ENCODE data around the gene PRKCB. TPM values are rescaled to one million over a fixed set of nuclear protein-coding genes. Genes with fewer than 3 reads are reported as not detected.

The PRKCB gene
- total RNA-seq, 6 donors from 2014 or later = 9.6 to 28.0 (median 13.9) TPM

- no peaks in the 10 kb centered on the region for H3K36me3 ChIP-seq
- peak overlapping the region in 1 of 4 donors; percentile 54 for H3K27ac ChIP-seq
- WGBS, 2 donors = 8 to 58% methylated on average over 1 to 3 of the region's 3 CpGs
- TF ChIP-seq POLR2AphosphoS5 (IDR thresholded peaks at IDR 0.05) = no peak
- TF ChIP-seq POLR2A (IDR thresholded peaks at IDR 0.05) = no peak
- TF ChIP-seq CTCF (IDR thresholded peaks at IDR 0.05) = no peak
- no peak for TF ChIP-seq EP300 (IDR thresholded peaks at IDR 0.05)
- ATAC-seq (ENCODE audit: low FRiP score in 2 of 2) (no peak), DNase-seq (no peak)
- H3K4me1 ChIP-seq = peaks cover 0 to 14% (median 4%) of the 10 kb centered on the region in 4 donors
- no peaks in the 10 kb centered on the region for H3K27me3 ChIP-seq
- no peak overlapping the region for H3K4me3 ChIP-seq
- H3K9me3 ChIP-seq = no peaks in the 10 kb centered on the region
These were observed 114.6 kb downstream of the PRKCB start for GRCh38 chr16:23950291-23950894.

DNA sequence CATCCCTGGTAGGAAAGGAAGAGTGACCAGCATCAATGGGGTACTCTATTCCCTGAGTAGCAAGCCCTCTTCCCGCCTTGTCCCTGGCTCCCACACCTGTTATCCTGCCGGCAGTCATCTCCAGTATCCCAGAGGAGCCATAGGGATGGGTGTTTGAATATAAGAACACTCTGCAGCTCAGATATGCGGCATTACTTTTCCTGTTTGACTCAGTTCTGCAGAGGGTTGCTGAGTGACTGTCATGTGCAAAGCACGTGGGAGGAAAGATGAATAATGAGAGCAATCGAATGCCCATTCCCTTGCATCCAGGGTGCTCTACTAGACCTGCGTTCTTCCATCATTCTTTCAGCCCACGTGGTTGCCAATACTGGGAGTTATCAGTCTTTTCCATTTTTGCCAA lies 115.1 kb downstream of the PRKCB start:
- Histone ChIP-seq H3K27me3 (no peaks in the 10 kb centered on the region), H3K27ac (peak overlapping the region in 1 of 4 donors; percentile 54), H3K4me1 (peaks cover 0 to 14% (median 4%) of the 10 kb centered on the region in 4 donors), H3K4me3 (no peak overlapping the region), H3K36me3 (no peaks in the 10 kb centered on the region), H3K9me3 (no peaks in the 10 kb centered on the region)
- no peak for TF ChIP-seq CTCF (IDR thresholded peaks at IDR 0.05)
- no peak for ATAC-seq (ENCODE audit: low FRiP score in 2 of 2)
- no peak for DNase-seq
- WGBS, 2 donors = 49 to 53% methylated on average over 7 of the region's 7 CpGs

DNA sequence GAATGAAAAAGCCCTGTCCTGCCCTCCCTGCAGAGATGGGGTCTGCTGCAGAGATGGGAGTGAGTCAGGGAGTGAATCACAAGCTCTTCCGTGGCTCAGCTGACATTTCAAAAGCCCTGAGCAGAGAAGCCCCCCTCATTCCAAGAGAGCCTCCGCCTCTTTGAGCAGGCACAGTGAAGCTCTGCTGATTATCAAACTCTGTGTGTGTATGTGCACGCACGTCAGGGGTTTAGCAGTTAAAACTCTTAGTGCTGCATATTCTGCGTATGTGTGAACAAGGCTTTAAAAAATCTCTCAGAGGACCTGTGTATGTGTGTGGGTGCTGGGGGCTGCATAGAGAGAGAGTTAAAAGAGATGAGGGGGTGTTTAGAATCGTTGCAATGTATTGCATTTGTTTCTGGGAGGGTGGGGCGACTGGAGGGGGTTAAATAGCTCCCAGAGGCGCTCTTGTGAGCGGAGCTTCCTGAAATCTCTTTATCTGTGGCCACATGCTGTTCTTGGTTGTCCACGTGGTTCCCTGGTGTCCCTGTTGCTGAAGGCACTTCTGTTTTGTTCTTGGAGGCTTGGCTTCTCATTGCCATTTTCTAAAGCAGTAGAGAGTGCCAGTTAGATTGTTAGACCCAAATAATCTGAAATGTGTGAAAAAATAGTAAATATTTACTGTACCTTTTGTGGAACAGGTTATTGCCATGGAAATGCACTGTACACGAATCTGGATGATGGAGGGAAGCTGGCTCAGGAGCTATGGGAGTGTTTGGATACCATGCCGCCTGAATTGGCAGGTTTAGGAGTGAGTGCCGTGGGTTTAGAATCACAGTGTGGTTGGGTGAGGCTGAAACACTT lies 116.6 kb downstream of the PRKCB start:
- Histone ChIP-seq H3K27ac (no peak overlapping the region), H3K9me3 (no peaks in the 10 kb centered on the region), H3K4me3 (no peak overlapping the region), H3K36me3 (no peaks in the 10 kb centered on the region), H3K4me1 (peaks cover 0 to 14% (median 4%) of the 10 kb centered on the region in 4 donors), H3K27me3 (no peaks in the 10 kb centered on the region)
- DNase-seq (peak in 1 of 2 donors; percentile 50), ATAC-seq (ENCODE audit: low FRiP score in 2 of 2) (peak; percentile 35 to 61)
- 25 to 29% methylated on average over 12 to 13 of the region's 13 CpGs for WGBS, 2 donors
- TF ChIP-seq CTCF (IDR thresholded peaks at IDR 0.05) = no peak
- TF ChIP-seq POLR2AphosphoS5 (IDR thresholded peaks at IDR 0.05) = no peak

DNA sequence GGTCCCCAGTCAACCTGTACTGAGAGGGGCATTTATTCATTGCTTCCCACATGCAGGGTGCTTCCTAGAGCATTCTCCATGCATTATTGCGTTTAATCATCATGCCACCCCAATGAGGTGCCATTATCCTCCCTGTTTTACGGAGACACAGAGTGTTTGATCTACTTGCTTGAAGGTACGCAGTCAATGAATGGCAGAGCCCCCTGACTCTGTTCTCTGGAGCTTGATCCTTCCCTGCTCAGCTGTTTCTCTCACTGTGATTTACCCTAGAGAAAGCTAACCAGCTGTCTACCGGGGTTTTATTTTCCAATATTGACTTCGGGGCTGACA lies 117.2 kb downstream of the PRKCB start:
- TF ChIP-seq POLR2A (IDR thresholded peaks at IDR 0.05) = no peak
- no peak for TF ChIP-seq POLR2AphosphoS5 (IDR thresholded peaks at IDR 0.05)
- no peak for TF ChIP-seq CTCF (IDR thresholded peaks at IDR 0.05)
- no peak for TF ChIP-seq EP300 (IDR thresholded peaks at IDR 0.05)
- Histone ChIP-seq H3K4me3 (no peak overlapping the region), H3K9me3 (no peaks in the 10 kb centered on the region), H3K27ac (no peak overlapping the region), H3K4me1 (peaks cover 0 to 14% (median 4%) of the 10 kb centered on the region in 4 donors), H3K27me3 (no peaks in the 10 kb centered on the region), H3K36me3 (no peaks in the 10 kb centered on the region)
- WGBS, 2 donors = 83 to 92% methylated on average over 5 of the region's 5 CpGs
- ATAC-seq (ENCODE audit: low FRiP score in 2 of 2) = no peak
- no peak for DNase-seq

- ATAC-seq (ENCODE audit: low FRiP score in 2 of 2) (no peak), DNase-seq (no peak)
- Histone ChIP-seq H3K27ac (no peak overlapping the region), H3K4me3 (no peak overlapping the region), H3K27me3 (no peaks in the 10 kb centered on the region), H3K36me3 (no peaks in the 10 kb centered on the region), H3K4me1 (peaks cover 0 to 14% (median 4%) of the 10 kb centered on the region in 4 donors), H3K9me3 (no peaks in the 10 kb centered on the region)
- TF ChIP-seq CTCF (IDR thresholded peaks at IDR 0.05) = no peak
- TF ChIP-seq POLR2AphosphoS5 (IDR thresholded peaks at IDR 0.05) = no peak
- WGBS, 2 donors = 79 to 82% methylated on average over 2 of the region's 2 CpGs
These were observed 117.7 kb downstream of the PRKCB start for GRCh38 chr16:23953476-23953875.

Data from upper lobe of left lung (tissue), 6 donors.